HepG2 (cell line): ENCODE results near the gene NUDT22. TPM values are rescaled to one million over a fixed set of nuclear protein-coding genes. Genes with fewer than 3 reads are reported as not detected.
A peak's percentile ranks its signal among the peaks of the same experiment; 100 is the strongest.

Experiments
- AGO1 ChIP-seq: fragments of 200-400 bp; formaldehyde crosslinking; IDR thresholded peaks from 2 replicates; pipeline ENCODE4 v1.6.1; 2017; ENCODE audit warnings: mild to moderate bottlenecking, low read depth, low read length, moderate library complexity; ENCODE audit not compliant: poor library complexity, severe bottlenecking
- ELF4 ChIP-seq: sonication (generic); formaldehyde crosslinking; IDR thresholded peaks from 2 replicates; pipeline ENCODE4 v1.5.0; 2020; ENCODE audit warnings: missing genetic modification reagents, mild to moderate bottlenecking, moderate library complexity, borderline replicate concordance
- FOXK2 ChIP-seq: fragments of 450-650 bp; IDR thresholded peaks from 2 replicates; pipeline ENCODE4 v1.6.1; 2016
- GATA4 ChIP-seq: sonication (generic); IDR thresholded peaks from 2 replicates; pipeline ENCODE4 v1.6.1; 2016; ENCODE audit warnings: antibody characterized with exemption, low read depth, borderline replicate concordance
- GATAD2A ChIP-seq: IDR thresholded peaks from 2 replicates; pipeline ENCODE4 v1.6.1; 2016
- HNRNPL ChIP-seq: fragments of 200-400 bp; formaldehyde crosslinking; IDR thresholded peaks from 2 replicates; pipeline ENCODE4 v1.6.1; 2017; ENCODE audit warnings: mild to moderate bottlenecking, low read depth, low read length
- HNRNPLL ChIP-seq: fragments of 200-400 bp; formaldehyde crosslinking; IDR thresholded peaks from 2 replicates; pipeline ENCODE4 v1.6.1; 2017; ENCODE audit warnings: mild to moderate bottlenecking, low read depth, low read length; ENCODE audit not compliant: poor library complexity, severe bottlenecking
- NFYB ChIP-seq: sonication (generic); formaldehyde crosslinking; IDR thresholded peaks from 2 replicates; pipeline ENCODE4 v1.4.0; 2020; ENCODE audit warnings: missing genetic modification reagents
- ZNF235 ChIP-seq: sonication (generic); formaldehyde crosslinking; IDR thresholded peaks from 2 replicates; pipeline ENCODE4 v1.8.1; 2023; ENCODE audit warnings: mild to moderate bottlenecking, missing genetic modification reagents, borderline replicate concordance
- ZNF441 ChIP-seq: sonication (generic); formaldehyde crosslinking; IDR thresholded peaks from 2 replicates; pipeline ENCODE4 v1.7.0; 2021; ENCODE audit warnings: missing genetic modification reagents, borderline replicate concordance
- ZNF460 ChIP-seq: sonication (generic); formaldehyde crosslinking; IDR thresholded peaks from 2 replicates; pipeline ENCODE4 v1.5.1; 2020; ENCODE audit warnings: missing genetic modification reagents, mild to moderate bottlenecking, borderline replicate concordance
- ZNF776 ChIP-seq: sonication (generic); formaldehyde crosslinking; IDR thresholded peaks from 2 replicates; pipeline ENCODE4 v1.4.0; 2020; ENCODE audit warnings: mild to moderate bottlenecking, missing genetic modification reagents
- ZSCAN22 ChIP-seq: sonication (generic); formaldehyde crosslinking; IDR thresholded peaks from 2 replicates; pipeline ENCODE4 v1.4.0; 2020; ENCODE audit warnings: mild to moderate bottlenecking, missing genetic modification reagents
- polyA plus RNA-seq, 8 experiments: library from polyadenylated mRNA; depleted of rRNA in 3 of 8; stranded (reverse) in 7 of 8; unstranded in 1 of 8; fragments of >200 nt; fragmentation: Illumina TruSeq in 4 of 8; extraction: Trizol in 4 of 8; gene quantifications; 2 replicates each; pipeline versions ENCODE4 v1.2.1 to v1.2.3, GENCODE V29; 2011 to 2016; ENCODE audit warnings: low read depth in 4 of 8, missing spikeins in 1 of 8, mixed read lengths in 1 of 8; ENCODE audit not compliant: insufficient read depth in 1 of 8
- total RNA-seq, 5 experiments: library from RNA; depleted of rRNA; stranded (reverse); fragments of >200 nt; fragmentation: Illumina TruSeq; extraction: Trizol; gene quantifications; 2 replicates each; pipeline ENCODE4 v1.2.3, GENCODE V29; 2016; ENCODE audit warnings: low read depth in 1 of 5
- TF ChIP-seq, protein P1 (sequence below): sonication (generic); formaldehyde crosslinking; IDR thresholded peaks from 2 replicates; pipeline ENCODE4 v1.4.0; 2020; ENCODE audit warnings: mild to moderate bottlenecking, missing genetic modification reagents, borderline replicate concordance
- TF ChIP-seq, protein P2 (sequence below): sonication (generic); formaldehyde crosslinking; IDR thresholded peaks from 2 replicates; pipeline ENCODE4 v1.9.0; 2022; ENCODE audit warnings: low read depth, missing genetic modification reagents
- TF ChIP-seq, protein P3 (sequence below): sonication (generic); formaldehyde crosslinking; IDR thresholded peaks from 2 replicates; pipeline ENCODE4 v1.5.1; 2020; ENCODE audit warnings: missing genetic modification reagents, mild to moderate bottlenecking, borderline replicate concordance
- TF ChIP-seq, protein P4 (sequence below): sonication (generic); formaldehyde crosslinking; IDR thresholded peaks from 2 replicates; pipeline ENCODE4 v1.8.1; 2023; ENCODE audit warnings: mild to moderate bottlenecking, inconsistent platforms, moderate library complexity, missing genetic modification reagents, borderline replicate concordance
- TF ChIP-seq, protein P5 (sequence below): sonication (generic); formaldehyde crosslinking; IDR thresholded peaks from 2 replicates; pipeline ENCODE4 v1.4.0; 2020; ENCODE audit warnings: missing genetic modification reagents

NUDT22 gene
- total and polyA plus RNA-seq, 2 of the 13 experiments (the other 11 are each of a cell fraction or from before 2014, with no cell fraction given), result 33.5 to 39.8 TPM

DNA sequence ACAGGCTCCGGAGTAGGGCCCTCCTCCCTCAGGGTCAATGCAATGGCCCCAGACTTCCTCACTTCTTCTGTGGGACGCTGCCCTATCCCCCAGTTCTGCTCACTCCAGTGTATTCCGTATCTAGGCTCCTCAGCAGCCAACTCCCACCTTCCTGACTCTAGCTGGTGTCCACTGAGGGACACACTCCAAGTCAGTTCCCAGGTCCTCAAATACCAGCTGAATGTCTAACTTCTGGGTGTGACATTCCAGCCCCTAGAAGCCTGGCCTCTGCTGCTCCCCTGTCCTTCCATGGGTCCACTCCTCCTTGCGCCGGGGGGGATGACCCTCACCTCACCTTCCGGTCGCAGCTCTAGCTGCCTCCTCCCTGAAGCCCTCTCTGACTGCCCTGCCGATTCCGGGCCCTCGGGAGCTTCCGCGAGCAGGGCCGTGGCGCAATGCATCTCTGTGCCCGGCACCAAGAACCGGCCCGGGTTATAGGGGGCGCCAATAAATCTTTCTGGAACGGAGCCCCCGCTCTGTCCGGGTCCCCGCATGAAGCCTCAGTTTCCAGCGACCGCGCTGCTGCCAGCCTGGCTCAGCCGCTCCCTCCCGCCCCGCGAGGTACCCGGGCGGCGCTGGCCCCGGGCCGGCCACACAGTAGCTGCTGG is 42.9 kb downstream of the NUDT22 start (continued):
- TF ChIP-seq HNRNPL (no peak), ZNF460 (CRISPR knock-in tag) (no peak; the same call in 1 of the 2 replicates), ZNF235 (CRISPR knock-in tag) (0 out of 2 replicates have a peak, but pooled peaks have one; percentile 47), FOXK2 (no peak), GATAD2A (CRISPR knock-in tag) (no peak; the same call in 1 of the 2 replicates), NFYB (no peak), HNRNPLL (no peak), ZNF441 (CRISPR knock-in tag) (no peak), ELF4 (CRISPR knock-in tag) (no peak), ZSCAN22 (CRISPR knock-in tag) (no peak), GATA4 (no peak), AGO1 (no peak), ZNF776 (no peak)
- TF ChIP-seq, protein P1, sequence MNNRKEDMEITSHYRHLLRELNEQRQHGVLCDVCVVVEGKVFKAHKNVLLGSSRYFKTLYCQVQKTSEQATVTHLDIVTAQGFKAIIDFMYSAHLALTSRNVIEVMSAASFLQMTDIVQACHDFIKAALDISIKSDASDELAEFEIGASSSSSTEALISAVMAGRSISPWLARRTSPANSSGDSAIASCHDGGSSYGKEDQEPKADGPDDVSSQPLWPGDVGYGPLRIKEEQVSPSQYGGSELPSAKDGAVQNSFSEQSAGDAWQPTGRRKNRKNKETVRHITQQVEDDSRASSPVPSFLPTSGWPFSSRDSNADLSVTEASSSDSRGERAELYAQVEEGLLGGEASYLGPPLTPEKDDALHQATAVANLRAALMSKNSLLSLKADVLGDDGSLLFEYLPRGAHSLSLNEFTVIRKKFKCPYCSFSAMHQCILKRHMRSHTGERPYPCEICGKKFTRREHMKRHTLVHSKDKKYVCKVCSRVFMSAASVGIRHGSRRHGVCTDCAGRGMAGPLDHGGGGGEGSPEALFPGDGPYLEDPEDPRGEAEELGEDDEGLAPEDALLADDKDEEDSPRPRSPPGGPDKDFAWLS (CRISPR knock-in tag), result no peak
- TF ChIP-seq, protein P2, sequence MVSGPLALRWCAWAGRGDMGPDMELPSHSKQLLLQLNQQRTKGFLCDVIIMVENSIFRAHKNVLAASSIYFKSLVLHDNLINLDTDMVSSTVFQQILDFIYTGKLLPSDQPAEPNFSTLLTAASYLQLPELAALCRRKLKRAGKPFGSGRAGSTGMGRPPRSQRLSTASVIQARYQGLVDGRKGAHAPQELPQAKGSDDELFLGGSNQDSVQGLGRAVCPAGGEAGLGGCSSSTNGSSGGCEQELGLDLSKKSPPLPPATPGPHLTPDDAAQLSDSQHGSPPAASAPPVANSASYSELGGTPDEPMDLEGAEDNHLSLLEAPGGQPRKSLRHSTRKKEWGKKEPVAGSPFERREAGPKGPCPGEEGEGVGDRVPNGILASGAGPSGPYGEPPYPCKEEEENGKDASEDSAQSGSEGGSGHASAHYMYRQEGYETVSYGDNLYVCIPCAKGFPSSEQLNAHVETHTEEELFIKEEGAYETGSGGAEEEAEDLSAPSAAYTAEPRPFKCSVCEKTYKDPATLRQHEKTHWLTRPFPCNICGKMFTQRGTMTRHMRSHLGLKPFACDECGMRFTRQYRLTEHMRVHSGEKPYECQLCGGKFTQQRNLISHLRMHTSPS (CRISPR knock-in tag), result 0 out of 2 replicates have a peak, but pooled peaks have one; percentile 21
- TF ChIP-seq, protein P3, sequence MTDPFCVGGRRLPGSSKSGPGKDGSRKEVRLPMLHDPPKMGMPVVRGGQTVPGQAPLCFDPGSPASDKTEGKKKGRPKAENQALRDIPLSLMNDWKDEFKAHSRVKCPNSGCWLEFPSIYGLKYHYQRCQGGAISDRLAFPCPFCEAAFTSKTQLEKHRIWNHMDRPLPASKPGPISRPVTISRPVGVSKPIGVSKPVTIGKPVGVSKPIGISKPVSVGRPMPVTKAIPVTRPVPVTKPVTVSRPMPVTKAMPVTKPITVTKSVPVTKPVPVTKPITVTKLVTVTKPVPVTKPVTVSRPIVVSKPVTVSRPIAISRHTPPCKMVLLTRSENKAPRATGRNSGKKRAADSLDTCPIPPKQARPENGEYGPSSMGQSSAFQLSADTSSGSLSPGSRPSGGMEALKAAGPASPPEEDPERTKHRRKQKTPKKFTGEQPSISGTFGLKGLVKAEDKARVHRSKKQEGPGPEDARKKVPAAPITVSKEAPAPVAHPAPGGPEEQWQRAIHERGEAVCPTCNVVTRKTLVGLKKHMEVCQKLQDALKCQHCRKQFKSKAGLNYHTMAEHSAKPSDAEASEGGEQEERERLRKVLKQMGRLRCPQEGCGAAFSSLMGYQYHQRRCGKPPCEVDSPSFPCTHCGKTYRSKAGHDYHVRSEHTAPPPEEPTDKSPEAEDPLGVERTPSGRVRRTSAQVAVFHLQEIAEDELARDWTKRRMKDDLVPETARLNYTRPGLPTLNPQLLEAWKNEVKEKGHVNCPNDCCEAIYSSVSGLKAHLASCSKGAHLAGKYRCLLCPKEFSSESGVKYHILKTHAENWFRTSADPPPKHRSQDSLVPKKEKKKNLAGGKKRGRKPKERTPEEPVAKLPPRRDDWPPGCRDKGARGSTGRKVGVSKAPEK (CRISPR knock-in tag), result no peak
- TF ChIP-seq, protein P4, sequence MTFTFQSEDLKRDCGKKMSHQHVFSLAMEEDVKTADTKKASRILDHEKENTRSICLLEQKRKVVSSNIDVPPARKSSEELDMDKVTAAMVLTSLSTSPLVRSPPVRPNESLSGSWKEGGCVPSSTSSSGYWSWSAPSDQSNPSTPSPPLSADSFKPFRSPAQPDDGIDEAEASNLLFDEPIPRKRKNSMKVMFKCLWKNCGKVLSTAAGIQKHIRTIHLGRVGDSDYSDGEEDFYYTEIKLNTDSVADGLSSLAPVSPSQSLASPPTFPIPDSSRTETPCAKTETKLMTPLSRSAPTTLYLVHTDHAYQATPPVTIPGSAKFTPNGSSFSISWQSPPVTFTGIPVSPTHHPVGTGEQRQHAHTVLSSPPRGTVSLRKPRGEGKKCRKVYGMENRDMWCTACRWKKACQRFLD, result no peak
- TF ChIP-seq, protein P5, sequence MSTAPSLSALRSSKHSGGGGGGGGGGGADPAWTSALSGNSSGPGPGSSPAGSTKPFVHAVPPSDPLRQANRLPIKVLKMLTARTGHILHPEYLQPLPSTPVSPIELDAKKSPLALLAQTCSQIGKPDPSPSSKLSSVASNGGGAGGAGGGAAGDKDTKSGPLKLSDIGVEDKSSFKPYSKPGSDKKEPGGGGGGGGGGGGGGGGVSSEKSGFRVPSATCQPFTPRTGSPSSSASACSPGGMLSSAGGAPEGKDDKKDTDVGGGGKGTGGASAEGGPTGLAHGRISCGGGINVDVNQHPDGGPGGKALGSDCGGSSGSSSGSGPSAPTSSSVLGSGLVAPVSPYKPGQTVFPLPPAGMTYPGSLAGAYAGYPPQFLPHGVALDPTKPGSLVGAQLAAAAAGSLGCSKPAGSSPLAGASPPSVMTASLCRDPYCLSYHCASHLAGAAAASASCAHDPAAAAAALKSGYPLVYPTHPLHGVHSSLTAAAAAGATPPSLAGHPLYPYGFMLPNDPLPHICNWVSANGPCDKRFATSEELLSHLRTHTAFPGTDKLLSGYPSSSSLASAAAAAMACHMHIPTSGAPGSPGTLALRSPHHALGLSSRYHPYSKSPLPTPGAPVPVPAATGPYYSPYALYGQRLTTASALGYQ (CRISPR knock-in tag), result no peak
